Central memory CD4-positive, alpha-beta T cell (primary cell): Measurements from ENCODE around the gene PHF21B.
"Not testable (repeated sequence)": the region's sequence is repeated elsewhere in the genome, so short reads cannot be mapped to it uniquely, and the experiment has no call there.

Experiments used
- DNase-seq: peaks from one replicate; pipeline ENCODE4 v3.0.0; 2022

The PHF21B gene

DNA sequence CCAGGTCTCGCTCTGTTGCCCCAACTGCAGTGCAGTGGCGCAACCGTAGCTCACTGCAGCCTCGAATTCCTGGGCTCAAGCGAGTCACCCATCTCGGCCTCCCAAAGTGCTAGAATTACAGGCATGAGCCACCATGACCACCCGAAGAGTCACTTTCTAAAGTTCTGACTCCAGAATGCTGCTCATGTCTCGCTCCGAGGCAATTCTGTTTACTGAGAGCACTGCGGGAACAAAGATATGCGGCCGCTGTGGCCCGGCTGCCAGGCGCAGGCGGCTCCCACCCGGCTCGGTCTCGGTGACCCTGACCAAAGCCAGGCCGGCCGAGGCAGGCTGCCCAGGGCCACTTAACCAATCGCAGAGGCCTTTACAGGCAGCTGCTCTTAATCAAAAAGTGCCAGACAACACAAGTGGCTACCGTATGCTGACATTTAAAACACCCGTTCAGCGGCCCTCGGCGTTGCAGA lies 78.7 kb downstream of the PHF21B start:
- no peak for DNase-seq

DNA sequence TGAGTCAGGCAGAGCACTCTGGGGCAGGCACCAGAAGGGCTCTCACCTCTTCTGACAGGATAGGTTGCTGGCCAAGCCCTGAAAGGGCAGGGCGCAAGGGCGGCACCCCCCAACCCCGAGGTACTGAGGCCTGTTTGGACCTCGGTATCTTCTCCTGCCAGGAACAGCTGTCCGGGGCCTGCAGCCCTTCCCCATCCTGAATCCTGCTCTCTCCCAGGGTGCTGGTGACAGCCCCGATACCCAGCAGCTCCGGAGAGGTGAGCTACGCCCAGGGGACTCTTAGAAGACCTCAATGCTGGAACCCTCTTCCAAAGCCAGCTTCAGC lies 79.1 kb downstream of the PHF21B start:
- DNase-seq = no peak

GRCh38 chr22:44930016-44930710 lies 79.6 kb downstream of the PHF21B start:
- no peak for DNase-seq

- no peak for DNase-seq
Observed at GRCh38 chr22:44929359-44930015, 80.3 kb downstream of the PHF21B start.

DNA sequence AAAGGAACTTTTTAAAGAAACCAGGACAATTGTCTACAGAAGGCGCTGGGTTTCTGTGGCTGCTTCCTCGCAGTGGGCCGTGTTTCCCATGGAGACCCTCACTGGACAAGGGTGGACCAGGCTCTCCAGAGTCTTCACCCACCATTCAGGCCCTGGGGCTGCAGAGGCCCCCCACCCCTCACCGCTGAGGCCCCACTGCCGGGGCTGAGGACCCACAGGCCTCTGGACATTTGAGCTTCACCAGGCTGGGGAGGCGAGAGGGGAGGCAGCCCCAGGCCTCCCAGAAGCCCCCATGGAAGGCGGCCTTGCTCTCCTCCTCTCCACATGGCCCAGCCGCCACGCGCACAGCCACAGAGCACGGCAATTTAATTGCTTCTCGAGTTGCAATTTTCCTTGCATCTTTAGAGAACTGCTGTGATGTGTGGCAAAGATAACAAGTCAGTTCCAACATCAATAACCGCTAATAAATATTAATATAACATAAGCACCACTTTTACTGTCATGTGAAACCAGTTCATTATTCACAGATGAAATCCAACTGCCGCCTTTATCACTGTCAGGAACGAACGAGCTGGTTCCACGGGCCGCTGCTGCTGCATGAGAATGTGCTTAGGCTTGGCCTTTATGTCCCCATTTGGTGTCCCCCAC lies 81.0 kb downstream of the PHF21B start:
- no peak for DNase-seq

DNA sequence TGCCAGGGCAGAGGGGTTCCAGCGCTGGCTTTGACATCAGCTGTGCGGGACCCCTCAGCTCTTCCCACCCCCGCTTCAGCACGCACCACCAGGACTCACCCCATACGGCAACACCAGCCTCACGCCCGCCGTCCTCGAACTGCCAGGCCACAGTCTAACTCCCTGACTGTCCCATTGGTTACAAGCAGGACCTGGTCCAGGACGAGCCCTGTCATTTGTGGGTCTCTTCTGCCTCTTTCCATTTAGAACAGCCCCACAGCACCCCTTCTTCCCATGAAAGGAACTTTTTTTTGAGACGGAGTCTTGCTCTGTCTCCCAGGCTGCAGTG lies 81.7 kb downstream of the PHF21B start:
- no peak for DNase-seq

DNA sequence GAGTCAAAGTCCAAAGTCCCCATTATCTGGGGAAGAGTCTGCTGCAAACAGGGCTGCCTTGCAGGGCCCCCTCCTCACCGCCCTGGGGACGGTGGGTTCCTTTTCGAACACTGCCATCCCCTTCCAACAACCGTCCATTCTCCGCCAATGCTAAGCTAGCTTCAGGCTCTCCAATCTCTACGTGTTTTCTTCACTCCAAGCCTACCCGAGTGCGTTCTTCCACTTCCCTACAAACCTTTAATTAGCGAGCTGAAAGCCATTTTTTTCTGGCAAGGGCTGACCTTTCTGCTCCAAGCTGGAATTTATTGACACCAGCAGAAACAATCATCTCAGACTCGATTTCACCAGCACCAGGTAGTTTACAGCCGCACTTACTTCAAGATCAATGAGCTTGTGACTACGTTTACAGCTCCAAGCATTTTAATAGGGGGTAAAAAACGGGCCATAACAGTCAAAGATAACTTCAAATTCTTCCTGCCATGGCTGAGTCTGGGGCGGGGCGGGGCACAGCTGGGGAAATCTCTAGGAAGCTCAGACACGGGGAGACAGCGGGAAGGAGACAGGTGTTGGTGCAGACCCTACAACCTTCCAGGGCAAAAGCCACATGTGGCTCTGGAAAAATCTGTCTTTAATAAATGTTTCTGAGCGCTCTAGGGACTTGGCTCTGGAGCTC lies 82.2 kb downstream of the PHF21B start:
- DNase-seq = no peak

- no peak for DNase-seq
Observed at GRCh38 chr22:44926491-44927415, 83.1 kb downstream of the PHF21B start.

DNA sequence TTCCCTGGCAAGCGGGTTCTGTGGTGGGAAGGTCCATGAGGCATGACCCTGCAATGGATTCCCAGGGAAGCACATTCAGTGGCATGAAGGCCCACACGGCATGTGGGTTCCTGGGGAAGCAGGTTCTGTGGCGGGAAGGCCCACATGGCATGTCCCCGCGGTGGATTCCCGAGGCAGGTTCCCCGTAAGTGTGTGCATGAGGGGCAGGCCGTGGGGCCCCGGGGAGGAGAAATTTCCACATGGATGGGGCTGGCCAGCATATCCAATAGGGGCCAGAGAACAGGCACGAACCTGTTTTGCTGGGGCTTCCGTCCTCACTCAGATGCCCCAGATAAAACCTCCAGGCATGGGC lies 83.7 kb downstream of the PHF21B start:
- no peak for DNase-seq

DNA sequence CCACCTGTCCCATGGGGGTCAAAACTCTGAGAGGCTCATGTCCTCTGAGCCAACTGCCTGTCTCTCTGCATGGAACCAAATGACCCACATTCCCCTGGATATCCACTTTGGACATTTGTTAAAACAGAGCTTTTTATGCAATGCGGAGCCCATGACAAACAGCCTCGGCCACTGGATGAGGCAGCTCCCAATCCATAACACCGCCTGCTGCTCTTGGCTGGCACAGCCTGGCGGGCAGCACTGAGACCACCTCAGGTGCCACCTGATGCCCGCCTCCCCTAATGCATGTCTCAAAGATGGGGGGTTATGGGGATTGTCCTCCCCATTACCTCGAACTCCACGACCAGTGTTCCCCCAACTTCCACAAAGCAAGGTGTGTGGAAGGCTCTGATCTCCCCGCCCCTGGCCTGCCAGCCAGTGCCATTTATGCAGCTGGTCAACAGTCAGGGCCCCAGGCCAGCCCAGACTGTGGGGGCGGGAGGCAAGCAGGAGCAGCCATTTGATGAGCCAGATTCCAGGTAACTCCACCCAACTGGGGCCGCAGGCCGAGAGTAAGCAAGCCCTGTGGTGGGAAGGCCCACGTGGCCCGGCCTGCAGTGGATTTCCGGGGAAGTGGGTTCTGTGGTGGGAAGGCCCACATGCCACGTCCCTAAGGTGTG lies 84.2 kb downstream of the PHF21B start:
- no peak for DNase-seq

DNA sequence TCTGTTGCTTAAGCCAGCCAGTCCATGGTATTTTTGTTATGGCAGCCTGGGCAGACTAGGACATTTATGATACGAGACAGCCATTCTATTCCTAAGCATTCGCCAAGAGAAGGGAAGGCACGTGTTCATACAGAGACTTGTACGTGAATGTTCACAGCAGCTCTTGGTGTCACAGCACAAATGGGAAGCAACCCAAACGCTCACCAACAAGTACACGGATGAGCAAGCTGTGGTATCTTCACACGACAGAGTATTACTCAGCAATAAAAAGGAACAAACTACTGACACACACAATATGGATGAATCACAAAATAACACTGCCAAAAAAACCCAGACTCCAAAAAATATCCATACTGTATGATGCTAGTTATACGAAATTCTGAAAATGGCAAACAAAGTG lies 85.1 kb downstream of the PHF21B start:
- no peak for DNase-seq

DNA sequence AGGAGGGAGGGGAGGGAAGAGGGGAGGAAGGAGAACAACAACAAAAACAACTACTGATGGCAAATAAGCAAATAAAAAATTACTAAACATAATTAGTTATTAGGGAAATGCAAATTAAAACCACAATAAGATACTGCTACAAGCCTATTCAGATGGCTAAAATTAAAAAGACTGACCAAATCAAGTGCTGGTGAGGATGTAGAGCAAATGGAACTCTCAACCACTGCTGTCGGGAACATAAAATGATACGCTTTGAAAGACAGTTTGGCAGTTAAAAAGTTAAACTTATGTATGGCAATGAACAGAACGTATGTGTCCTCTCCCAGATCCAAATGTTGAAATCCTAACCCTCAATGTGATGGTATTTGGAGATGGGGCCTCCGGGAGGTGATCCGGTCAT lies 85.7 kb downstream of the PHF21B start:
- DNase-seq = no peak

DNA sequence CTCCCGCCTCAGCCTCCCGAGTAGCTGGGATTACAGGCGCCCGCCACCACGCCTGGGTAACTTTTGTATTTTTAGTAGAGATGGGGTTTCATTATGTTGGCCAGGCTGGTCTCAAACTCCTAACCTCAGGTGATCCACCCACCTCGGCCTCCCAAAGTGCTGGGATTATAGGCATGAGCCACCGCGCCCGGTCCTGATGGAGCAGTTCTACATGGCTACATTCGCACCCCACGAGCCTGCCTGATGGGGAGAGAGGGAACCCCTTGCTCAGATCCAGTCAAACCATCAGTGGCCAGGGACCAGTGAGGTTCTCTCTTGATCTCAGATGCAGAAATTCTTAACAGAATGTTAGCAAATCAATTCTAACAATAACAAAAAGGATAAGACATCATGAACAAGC lies 88.0 kb downstream of the PHF21B start:
- not testable (repeated sequence) for DNase-seq

DNA sequence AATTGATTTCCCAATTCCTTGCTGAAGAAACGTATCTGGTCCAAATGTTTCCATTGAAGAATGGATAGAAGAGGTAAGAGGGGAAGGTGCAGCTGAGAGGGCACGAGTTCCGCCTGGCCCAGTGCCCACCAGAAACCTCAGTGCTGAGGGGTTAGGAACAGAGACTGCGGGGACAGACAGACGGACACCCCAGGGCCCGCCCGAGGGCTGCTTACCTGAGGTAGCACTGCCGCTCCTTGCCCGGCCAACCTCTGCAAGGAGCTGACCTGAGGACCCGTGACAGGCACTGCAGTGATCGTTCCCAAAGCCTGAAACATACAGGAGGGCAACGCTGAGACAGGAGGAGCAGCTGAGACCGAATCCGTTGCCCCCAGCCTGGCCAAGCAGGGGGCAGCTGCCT lies 89.6 kb downstream of the PHF21B start:
- DNase-seq = no peak

DNA sequence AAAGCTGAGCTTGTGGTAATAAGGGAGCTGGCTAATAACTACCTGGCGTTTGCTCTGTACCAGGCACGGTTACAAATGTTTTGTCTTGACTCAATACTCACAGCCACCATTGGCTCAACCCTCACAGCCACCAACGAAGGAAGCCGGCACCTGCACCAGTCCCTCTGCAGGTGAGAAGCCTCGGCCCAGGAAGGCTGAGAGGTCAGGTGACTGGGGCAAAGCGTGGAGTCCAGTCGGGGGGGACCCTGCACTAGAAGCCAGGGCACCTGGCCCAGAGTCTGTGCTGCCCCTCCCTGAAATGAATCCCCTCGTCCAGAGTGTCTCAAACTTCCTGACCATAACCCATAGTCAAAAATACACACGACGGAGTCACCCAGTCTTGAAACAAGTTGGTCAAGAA lies 90.1 kb downstream of the PHF21B start:
- no peak for DNase-seq

DNA sequence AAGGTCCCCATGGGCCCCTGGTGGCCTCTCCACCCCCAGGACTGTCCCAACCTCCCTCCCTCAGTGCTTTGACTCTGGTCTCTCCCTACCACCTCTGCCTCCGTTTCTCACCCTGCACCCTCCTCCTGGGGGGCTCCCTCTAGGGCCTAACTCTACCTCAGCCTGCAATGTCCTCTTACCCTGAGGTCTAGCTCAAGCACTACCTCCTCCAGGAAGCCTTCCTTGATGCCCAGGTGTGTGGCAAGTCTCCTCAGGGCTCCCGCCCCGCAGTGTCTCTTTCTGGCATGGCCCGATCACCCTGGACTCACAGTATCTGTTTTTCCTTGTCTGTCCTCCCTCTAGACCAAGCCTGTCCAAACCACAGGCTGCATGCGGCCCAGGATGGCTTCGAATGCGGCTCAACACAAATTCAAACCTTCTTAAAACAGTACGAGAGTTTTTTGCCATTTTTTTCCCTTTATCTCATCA lies 90.8 kb downstream of the PHF21B start:
- DNase-seq = no peak

DNA sequence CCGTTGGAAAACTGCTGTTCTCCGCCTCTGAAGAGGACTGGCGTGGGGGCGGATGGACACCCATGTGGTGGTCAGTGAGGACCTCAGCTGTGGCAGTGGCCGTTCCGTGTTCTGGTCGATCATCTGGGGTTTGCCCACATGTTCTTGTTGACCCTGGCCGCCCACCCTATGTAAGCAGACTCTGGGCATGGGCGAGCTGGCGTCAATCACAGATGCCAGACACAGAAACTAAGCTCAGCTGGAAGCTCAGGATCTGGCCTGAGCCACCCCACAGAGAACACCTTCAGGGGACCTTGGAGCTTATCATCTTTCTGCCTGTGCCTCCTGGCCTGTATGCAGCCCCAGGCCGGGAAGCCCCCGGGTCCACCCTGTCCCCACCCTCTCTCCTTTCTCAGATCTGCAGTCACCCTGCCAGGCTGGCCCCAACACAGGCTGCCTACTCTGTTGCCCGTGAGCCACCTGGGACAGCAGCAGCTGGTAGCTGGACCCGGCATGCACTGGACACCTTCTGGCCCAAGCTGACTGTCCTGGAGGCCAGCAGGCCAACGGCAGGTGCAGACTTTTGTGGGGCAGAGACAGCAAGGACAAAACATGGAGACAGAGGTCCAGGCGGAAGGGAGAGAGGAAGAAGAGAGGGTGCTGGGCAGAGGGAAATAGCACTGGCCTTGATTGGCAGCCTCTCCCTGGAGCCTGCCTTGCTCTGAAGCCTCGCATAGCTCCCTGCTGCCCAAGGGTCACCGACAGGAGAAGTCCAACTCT lies 91.5 kb downstream of the PHF21B start:
- no peak for DNase-seq

DNA sequence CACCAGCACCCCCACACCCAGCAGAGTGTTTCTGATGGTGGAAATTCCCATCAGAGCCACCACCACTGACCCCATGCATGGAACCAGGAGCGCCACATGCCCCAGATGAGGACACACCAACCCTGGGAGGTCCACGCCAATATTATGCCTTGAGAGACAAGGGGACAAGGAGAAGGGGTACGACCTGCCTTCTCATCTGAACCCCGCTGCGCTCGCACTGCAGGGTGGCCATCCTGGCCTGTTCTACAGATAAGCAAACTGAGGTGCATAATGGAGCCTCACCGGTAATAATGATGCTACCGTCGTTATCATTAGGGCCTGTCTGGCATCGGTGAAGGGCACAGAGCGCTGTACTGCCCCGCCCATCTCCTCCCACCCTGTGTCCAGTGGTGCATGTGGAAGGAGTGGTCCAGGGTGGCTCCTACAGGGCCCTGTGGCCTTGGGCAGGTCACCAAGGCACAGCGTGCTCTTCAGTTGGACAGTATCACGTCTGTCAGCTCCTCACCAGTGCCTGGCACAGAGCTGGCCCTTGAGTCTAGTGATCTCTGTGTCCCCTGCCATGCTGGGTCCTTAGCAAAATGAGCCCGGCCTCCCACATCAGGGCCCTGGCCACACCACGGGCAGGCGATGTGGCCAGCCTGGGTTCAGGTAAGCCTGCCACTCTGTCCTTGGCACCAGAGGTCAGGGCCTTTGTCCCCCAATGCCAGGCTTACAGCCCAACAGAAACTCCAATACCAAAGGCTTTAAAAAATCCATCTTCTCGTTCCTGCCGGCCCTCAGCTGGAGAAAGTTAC lies 92.2 kb downstream of the PHF21B start:
- no peak for DNase-seq

- no peak for DNase-seq
Observed at GRCh38 chr22:44916281-44917231, 93.2 kb downstream of the PHF21B start.
